DMS53 treated with DMSO at 0.1 percent for 48 hours (cell line): Measurements from ENCODE around the gene C5AR1.
"Not testable (repeated sequence)": the region's sequence is repeated elsewhere in the genome, so short reads cannot be mapped to it uniquely, and the experiment has no call there.

Experiments
- DNase-seq: peaks from one replicate; lab custom pipeline; 2025; ENCODE audit not compliant: unreplicated experiment; lab: John Stamatoyannopoulos, UW

Gene C5AR1

DNA sequence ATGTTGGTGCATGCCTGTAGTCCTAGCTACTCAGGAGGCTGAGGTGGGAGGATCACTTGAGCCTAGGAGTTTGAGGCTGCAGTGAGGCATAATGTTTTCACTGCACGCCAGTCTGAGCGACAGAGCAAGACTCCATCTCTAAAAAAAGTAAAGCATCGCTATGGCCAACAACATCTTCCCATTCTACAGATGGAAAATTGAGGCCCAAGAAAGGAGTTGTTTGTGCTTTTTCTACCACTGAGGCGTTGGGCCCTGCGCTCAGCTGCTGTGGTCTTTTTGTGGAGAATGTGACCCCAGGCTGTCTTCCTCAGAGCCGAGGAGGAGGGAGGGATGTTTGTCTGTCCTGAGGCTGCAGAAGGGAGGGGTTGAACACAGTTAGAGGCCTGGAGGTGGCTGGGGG, 21.8 kb downstream of the C5AR1 start:
- no peak for DNase-seq

DNA sequence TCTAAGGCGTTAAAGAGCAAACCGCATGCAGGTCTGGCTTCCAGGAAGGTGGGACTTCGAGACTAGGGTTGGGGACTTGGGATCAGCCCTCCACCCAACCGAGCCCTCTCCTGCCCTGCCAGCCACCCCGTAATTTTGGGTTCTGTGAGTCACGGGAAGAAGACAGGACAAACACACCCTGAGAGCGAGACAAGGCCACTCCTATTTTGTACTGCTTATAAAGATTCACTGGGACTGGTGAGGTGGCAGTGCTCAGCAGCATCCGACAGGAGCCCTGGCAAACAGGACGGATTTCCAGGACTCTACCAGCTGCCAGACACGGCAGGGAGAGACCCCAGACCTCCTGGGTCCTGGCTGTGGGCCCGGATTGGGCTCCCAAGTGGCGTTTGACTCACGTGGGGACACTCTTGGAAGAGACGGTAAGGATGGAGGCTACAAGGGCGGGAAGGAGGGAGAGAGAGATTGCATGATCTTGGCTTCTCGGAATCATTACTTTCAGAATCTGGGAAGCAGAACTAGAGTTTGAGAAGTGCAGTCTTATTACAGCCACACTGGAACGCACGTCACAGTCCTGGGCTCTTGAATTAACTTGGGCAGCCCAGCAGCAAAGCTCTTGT, 22.4 kb downstream of the C5AR1 start, which contains the start of gene C5AR2:
TSS of gene C5AR2 (plus strand) at position 245 of the 617 bp plus-strand sequence. CDS start 8,625 bp downstream, outside the sequence.
- DNase-seq, result no peak

DNA sequence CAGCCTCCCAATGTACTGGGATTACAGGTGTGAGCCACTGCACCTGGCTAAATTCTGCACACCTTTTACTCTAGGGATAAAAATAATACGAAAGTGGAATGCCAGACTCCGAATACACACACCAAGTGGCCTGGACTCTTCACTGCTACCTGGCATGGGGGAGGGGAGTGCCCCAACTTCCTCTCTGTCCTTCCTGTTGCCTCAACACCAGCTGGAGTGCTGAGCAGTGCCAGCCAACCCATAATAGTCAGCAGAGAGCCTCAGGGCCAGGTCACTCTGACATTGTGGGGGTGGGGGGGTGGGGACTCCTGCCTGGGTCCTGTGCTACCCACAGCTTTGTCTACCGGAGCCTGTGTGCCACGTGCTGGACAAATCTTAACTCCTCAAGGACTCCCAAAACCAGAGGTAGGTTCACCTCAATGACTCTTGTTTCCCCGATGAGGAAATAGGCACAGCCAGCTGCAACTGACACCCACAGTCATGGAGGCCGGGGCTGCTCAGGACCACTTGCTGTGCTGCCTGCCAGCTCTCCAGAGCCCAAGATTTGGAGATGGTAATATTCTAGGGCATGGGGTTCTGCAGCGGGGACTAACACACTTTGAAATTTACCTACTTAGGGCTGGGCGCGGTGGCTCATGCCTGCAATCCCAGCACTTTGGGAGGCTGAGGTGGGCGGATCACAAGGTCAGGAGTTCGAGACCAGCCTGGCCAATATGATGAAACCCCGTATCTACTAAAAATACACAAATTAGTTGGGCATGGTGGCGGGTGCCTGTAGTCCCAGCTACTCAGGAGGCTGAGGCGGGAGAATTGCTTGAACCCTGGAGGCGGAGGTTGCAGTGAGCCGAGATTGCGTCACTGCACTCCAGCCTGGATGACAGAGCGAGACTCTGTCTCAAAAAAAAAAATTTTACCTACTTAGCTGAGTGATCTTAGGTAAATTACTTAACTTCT, 27.4 kb downstream of the C5AR1 start:
- DNase-seq, result not testable (repeated sequence)

DNA sequence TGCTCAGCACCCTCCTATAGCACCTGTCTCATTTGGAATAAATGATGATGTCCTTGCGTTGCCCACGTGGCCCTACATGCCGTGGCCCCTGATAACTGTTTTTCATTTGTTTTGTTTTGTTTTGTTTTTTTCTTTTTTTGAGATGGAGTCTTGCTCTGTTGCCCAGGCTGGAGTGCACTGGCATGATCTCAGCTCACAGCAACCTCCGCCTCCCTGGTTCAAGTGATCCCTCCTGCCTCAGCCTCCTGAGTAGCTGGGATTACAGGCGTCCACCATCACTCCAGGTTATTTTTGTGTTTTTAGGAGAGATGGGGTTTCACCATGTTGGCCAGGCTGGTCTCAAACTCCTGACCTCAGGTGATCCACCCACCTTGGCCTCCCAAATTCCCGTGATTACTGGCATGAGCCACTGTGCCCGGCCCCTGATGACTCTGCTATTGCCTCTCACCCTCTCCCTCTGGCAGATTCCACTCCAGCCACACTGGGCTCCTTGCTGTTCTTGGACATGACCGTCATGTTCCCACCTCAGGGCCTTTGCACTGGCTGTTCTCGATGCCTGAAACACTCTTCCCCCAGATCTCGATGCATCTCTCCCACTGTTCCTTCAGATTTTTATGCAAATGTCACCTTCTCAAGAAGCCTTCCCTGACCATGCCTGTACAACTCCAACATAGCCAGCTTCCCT, 29.7 kb downstream of the C5AR1 start:
- no peak for DNase-seq

DNA sequence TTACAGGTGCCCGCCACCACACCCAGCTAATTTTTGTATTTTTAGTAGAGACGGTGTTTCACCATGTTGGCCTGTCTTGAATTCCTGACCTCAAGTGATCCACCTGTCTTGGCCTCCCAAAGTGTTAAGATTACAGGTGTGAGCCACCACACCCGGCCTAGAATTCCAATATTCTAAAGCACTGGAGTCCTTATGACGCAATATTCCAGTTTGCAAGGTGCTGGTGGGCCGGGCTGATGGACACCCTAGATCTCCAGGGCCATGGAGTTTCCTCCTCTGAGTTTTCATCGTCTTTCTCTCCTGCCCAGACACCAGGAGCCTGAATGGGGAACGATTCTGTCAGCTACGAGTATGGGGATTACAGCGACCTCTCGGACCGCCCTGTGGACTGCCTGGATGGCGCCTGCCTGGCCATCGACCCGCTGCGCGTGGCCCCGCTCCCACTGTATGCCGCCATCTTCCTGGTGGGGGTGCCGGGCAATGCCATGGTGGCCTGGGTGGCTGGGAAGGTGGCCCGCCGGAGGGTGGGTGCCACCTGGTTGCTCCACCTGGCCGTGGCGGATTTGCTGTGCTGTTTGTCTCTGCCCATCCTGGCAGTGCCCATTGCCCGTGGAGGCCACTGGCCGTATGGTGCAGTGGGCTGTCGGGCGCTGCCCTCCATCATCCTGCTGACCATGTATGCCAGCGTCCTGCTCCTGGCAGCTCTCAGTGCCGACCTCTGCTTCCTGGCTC, 31.0 kb downstream of the C5AR1 start:
- no peak for DNase-seq

DNA sequence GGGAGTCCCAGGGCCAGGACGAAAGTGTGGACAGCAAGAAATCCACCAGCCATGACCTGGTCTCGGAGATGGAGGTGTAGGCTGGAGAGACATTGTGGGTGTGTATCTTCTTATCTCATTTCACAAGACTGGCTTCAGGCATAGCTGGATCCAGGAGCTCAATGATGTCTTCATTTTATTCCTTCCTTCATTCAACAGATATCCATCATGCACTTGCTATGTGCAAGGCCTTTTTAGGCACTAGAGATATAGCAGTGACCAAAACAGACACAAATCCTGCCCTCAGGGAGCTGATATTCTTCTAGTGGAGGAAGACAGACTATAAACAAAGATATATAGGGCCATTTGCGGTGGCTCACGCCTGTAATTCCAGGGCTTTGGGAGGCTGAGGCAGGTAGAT, 32.1 kb downstream of the C5AR1 start:
- DNase-seq, result no peak

DNA sequence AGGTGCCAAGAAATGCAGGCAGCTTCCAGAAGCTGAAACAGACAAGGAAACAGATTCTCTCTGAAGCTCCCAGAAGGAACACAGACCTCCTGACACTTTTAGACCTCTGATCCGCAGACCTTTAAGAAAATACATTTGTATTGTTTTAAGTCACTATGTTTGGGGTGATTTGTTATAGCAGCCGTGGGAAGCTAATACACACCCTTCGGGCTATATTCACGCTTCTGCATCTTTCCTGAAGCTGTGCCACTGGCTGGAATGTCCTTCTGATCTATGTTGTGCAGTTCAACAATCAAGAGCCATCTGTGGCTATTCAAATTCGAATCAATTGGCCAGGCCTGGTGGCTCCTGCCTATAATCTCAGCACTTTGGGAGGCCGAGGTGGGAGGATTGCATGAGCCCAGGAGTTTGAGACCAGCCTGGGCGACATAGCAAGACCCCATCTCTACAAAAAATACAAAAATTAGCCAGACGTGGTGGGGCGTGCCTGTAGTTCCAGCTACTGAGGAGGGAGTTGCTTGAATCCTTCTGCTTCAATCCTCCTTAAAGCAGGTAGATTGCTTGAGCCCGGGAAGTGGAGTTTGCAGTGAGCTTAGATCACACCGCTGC, 33.6 kb downstream of the C5AR1 start:
- no peak for DNase-seq

DNA sequence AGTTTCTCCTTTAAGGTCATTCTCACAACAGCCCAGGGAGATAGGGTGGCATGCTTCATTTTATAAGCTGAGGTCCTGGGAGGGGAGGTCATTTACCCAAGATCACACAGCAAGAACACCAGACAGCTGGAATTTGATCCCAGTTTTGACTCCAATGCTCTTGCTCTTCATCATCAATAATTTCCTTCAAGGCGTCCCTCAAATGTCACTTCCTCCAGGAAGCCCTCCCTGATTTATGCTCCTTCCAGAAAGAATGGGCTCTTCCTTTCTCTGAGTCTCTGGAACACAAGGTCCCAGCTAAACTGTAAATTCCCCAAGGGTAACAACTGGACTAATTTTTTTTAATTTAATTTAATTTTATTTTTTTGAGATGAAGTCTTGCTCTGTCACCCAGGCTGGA, 34.8 kb downstream of the C5AR1 start:
- DNase-seq, result no peak

DNA sequence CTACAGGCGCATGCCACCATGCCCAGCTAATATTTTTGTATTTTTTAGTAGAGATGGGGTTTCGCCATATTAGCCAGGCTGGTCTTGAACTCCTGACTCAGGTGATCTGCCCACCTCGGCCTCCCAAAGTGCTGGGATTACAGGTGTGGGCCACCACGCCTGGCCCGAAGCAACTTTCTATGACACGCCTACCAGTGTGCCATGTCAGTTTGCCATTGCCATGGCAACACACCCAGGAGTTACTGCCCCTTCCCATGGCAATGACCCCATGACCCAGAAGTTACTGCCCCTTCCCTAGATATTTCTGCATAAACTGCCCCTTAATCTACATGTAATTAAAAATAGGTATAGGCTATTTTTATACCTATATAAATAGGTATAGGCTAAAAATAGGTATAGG, 36.4 kb downstream of the C5AR1 start:
- not testable (repeated sequence) for DNase-seq

DNA sequence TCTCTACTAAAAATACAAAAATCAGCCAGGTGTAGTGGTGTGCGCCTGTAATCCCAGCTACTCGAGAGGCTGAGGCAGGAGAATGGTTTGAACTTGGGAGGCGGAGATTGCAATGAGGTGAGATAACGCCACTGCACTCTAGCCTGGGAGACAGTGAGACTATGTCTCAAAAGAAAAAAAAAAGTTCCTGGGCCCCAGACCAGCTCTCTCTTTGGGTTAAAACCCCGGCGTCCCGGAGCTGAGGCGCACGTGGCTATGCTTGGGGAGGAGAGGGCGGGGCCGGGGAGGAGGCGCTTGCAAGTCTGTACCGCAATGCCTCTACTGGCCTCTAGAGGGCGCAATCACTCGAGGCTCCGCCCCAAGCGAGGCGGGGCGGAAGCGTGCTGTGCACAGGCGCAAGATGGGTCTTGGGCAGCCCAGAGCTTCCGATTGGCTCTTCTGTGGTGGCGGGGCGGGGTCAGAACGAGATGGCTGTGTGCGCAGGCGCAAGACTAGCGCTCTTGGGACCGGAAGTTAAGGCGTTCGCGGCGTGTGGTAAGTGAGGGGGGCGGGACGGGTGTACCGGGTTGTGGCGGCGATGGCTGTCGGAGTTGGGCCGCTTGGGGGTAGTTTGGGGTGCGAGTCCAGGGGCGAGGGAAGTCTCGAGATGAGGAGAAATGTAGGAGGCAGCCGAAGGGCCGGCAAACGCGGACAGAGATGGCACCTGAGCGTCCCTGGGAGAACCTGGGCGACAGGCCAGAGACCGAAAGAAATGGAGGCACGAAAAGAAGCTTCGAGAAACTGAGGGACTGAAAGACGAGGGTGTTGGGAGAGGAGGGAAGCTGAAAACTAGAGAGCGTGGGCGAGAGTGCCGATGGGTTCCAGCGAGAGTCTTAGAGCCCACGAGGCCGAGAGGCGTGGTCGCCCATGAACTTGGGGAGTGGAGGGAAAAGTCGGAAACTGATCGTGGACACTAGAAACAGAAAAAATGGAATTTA, 39.4 kb downstream of the C5AR1 start, which contains the start of gene DHX34:
TSS of gene DHX34 (plus strand) at position 497 of the 977 bp plus-strand sequence. CDS start 3,716 bp downstream, outside the sequence.
- peak; percentile 97 for DNase-seq

DNA sequence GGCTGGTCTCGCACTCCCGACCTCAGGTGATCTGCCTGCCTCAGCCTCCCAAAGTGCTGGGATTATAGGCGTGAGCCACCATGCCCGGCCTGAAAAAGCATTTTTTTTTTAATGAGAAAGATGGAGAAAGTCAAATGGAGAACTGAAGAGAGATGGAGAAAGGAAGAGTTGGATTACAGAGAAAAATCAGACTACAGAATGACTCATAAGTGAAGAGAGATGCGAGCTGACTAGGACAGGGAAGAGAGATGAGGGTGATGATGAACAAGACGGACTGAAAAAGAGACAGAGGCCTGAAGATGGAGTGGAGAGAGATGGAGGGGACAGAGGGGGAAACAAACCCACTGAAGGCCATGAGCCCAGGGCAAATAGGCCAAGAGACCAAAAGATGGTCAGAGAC, 41.0 kb downstream of the C5AR1 start:
- DNase-seq, result no peak

DNA sequence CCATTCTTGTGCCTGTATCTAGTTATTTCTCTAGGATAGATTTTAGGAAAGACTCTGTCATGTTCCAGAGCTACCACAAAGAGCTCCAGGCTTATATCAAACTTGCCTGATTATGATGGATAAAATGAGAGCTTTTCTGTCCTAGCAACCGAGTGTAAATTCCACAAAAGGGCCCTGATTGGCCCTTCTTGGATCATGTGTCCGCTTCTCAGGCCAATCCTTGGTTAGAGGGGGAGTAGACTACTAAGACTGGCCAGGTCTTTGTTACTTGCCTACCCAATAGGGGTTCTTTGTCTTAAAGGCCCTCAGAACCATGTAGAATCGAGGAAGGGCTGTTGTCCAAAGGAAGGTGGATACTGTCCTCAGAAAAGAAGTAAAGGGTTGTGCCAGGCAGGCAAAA, 41.9 kb downstream of the C5AR1 start:
- DNase-seq, result no peak

DNA sequence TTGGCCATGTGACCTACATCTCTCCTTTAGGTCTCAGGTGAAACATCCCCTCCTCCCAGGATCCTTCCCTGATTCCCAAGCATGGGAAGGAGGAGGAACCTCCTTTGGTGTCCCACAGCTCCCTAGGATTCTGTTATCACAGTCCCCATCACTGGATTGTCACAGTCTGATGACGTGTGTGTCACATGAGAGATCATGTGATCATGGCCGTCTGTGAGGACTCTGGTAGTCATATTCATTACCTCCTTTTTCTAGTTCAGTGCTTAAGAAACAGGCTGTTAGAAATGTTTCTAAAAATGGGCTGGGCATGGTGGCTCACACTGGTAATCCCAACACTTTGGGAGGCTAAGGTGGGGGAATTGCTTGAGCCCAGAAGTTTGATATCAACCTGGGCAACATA, 42.4 kb downstream of the C5AR1 start:
- DNase-seq, result no peak

DNA sequence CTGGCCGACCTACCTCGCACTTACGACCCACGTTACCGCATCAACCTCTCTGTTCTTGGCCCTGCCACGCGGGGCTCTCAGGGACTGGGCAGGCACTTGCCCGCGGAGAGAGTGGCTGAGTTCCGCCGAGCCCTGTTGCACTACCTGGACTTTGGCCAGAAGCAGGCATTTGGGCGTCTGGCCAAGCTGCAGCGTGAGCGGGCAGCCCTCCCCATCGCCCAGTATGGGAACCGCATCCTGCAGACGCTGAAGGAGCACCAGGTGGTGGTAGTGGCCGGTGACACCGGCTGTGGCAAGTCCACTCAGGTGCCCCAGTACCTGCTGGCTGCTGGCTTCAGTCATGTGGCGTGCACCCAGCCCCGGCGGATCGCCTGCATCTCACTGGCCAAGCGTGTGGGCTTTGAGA, 43.6 kb downstream of the C5AR1 start:
- DNase-seq, result no peak

DNA sequence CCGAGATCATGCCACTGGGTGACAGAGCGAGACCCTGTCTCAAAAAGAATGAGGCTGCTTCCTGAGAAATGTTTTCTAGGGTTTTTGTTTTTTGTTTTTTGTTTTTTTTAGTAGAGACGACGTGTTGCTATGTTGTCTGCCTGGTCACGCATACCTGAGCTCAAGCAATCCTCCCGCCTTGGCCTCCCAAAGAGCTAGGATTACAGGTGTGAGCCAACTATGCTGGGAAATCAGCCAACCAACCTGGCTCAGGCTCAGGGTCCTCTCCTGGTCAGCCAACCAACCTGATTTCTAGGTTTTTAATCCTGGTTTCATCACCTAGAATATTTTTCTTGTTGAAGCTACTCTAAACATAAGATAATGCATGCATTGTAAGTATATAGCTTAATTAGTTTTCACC, 47.2 kb downstream of the C5AR1 start:
- no peak for DNase-seq

DNA sequence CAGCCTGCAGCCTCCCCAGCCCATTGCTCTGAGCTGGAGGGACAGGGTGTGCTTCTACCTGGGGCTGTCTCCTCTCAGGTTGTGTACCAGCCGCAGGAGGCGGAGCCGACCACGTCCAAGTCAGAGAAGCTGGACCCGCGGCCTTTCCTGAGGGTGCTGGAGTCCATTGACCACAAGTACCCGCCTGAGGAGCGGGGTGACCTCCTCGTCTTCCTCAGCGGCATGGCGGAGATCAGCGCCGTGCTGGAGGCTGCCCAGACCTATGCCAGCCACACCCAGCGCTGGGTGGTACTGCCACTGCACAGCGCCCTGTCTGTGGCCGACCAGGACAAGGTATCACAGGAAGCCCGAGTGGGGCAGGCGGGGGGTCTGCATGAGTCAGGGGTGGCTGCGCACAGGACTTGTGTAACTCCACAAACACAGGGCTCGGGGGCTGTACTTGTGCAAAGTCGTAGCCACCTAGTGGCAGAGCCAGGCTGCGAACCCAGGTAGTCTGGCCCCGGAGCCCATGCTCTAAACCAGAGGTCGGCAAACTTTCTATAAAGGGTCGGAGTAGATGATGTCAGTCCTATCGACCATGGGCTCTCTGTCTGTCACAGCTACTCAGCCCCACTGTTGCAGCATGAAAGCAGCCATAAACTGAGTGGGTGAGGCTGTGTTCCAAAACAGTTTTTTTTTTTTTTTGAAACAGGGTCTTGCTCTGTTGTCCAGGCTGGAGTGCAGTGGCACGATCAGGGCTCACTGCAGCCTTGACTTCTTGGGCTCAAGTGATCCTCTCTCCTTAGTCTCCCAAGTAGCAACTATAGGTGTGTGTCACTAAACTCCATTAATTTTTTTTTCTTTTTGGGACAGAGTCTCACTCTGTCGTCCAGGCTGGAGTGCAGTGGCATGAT, 48.4 kb downstream of the C5AR1 start:
- no peak for DNase-seq

DNA sequence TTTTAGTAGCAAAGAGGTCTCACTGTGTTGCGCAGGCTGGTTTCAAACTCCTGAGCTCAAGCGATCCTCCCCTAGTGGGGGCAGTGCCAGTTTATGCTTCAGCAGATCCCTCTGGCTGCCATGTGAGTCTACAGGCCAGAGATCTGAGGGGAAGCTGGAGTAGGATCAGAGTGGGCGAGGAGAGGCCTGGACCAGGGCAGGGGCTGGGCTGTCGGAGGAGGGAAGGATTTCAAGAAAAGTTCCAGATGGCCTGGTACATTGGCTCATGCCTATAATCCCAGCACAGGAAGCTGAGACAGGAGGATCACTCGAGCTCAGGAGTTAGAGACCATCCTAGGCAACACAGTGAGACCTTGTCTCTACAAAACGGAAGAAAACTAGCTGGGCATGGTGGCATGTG, 49.3 kb downstream of the C5AR1 start:
- no peak for DNase-seq

DNA sequence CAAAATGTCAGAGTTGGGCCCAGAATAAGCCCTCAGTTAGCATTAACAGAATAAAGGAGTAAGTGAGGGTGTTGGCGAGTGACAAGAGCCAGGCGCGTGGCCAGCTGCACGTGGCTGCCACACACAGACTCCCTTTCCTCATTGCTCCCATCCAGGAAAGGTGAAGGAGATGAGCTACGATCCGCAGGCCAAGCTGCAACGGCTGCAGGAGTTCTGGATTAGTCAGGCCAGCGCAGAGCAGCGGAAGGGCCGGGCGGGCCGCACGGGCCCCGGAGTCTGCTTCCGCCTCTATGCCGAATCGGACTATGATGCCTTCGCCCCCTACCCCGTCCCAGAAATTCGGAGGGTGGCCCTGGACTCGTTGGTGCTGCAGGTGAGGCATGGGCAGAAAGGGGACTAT, 52.7 kb downstream of the C5AR1 start:
- DNase-seq, result no peak
